H9 (cell line): ENCODE results near the gene SLC25A53. TPM values are rescaled to one million over a fixed set of nuclear protein-coding genes. Genes with fewer than 3 reads are reported as not detected.

Experiments used
- DNase-seq: peaks from one replicate; pipeline ENCODE4 v3.0.0-alpha.2; 2017
- H2AFZ ChIP-seq: one replicate; pipeline ENCODE4 v1.6.1; 2013; ENCODE audit warnings: mild to moderate bottlenecking, low read length, control low read depth, moderate library complexity
- H2AK5ac ChIP-seq: 2 replicates; pipeline ENCODE4 v1.6.1; 2013; ENCODE audit warnings: low read length, control low read depth, mixed read lengths; ENCODE audit not compliant: insufficient read length
- H2BK120ac ChIP-seq: one replicate; pipeline ENCODE4 v1.6.1; 2013; ENCODE audit warnings: low read depth, mild to moderate bottlenecking, low read length, control low read depth, inconsistent platforms; ENCODE audit not compliant: poor library complexity, severe bottlenecking
- H2BK12ac ChIP-seq: 2 replicates; pipeline ENCODE4 v1.6.1; 2013; ENCODE audit warnings: low read length, control low read depth, mixed read lengths, low read depth; ENCODE audit not compliant: insufficient read length
- H2BK15ac ChIP-seq: 2 replicates; pipeline ENCODE4 v1.6.1; 2013; ENCODE audit warnings: low read depth, low read length, control low read depth
- H2BK20ac ChIP-seq: one replicate; pipeline ENCODE4 v1.6.1; 2013; ENCODE audit warnings: low read depth, mild to moderate bottlenecking, low read length, control low read depth, inconsistent platforms; ENCODE audit not compliant: poor library complexity, severe bottlenecking
- H2BK5ac ChIP-seq: 2 replicates; pipeline ENCODE4 v1.6.1; 2013; ENCODE audit warnings: low read length, control low read depth, mixed read lengths; ENCODE audit not compliant: insufficient read length
- H3K14ac ChIP-seq: 2 replicates; pipeline ENCODE4 v1.6.1; 2013; ENCODE audit warnings: low read length, control low read depth; ENCODE audit not compliant: insufficient read depth
- H3K18ac ChIP-seq: 2 replicates; pipeline ENCODE4 v1.6.1; 2013; ENCODE audit warnings: low read depth, mild to moderate bottlenecking, mixed read lengths, low read length, control low read depth; ENCODE audit not compliant: insufficient read length
- H3K23ac ChIP-seq: 2 replicates; pipeline ENCODE4 v1.6.1; 2013; ENCODE audit warnings: low read length, control low read depth, mixed read lengths, low read depth; ENCODE audit not compliant: insufficient read length
- H3K23me2 ChIP-seq: 2 replicates; pipeline ENCODE4 v1.6.1; 2013; ENCODE audit warnings: low read depth, mild to moderate bottlenecking, mixed read lengths, low read length, control low read depth; ENCODE audit not compliant: insufficient read length, poor library complexity, severe bottlenecking
- H3K27ac ChIP-seq: 2 replicates; pipeline ENCODE4 v1.5.1; 2013; ENCODE audit warnings: low read length, control low read depth, mixed read lengths, low read depth; ENCODE audit not compliant: insufficient read length
- H3K27me3 ChIP-seq: 2 replicates; pipeline ENCODE4 v1.6.1; 2013; ENCODE audit warnings: low read length, control low read depth, inconsistent platforms; ENCODE audit not compliant: insufficient read depth
- H3K4ac ChIP-seq: 2 replicates; pipeline ENCODE4 v1.6.1; 2013; ENCODE audit warnings: low read depth, mild to moderate bottlenecking, control low read depth, inconsistent platforms, low read length, moderate library complexity
- H3K4me1 ChIP-seq: 2 replicates; pipeline ENCODE4 v1.6.1; 2013; ENCODE audit warnings: low read length, control low read depth, inconsistent platforms; ENCODE audit not compliant: insufficient read depth
- H3K4me2 ChIP-seq: 2 replicates; pipeline ENCODE4 v1.6.1; 2013; ENCODE audit warnings: low read length, control low read depth, mixed read lengths; ENCODE audit not compliant: insufficient read length, insufficient read depth
- H3K56ac ChIP-seq: 2 replicates; pipeline ENCODE4 v1.6.1; 2013; ENCODE audit warnings: low read depth, mild to moderate bottlenecking, mixed read lengths, low read length, control low read depth; ENCODE audit not compliant: insufficient read length
- H3K79me1 ChIP-seq: 2 replicates; pipeline ENCODE4 v1.6.1; 2013; ENCODE audit warnings: low read depth, mild to moderate bottlenecking, moderate library complexity, low read length, control low read depth, inconsistent platforms; ENCODE audit not compliant: insufficient read depth, poor library complexity, severe bottlenecking
- H3K79me2 ChIP-seq: 2 replicates; pipeline ENCODE4 v1.6.1; 2013; ENCODE audit warnings: low read length, control low read depth, inconsistent platforms; ENCODE audit not compliant: insufficient read depth
- H3K9ac ChIP-seq: 2 replicates; pipeline ENCODE4 v1.6.1; 2013; ENCODE audit warnings: low read length, control low read depth, mixed read lengths; ENCODE audit not compliant: insufficient read length; ENCODE audit errors: extremely low read depth
- H3K9me3 ChIP-seq: one replicate; pipeline ENCODE4 v1.6.1; 2013; ENCODE audit warnings: low read depth, low read length, inconsistent platforms; ENCODE audit not compliant: control insufficient read depth
- H3T11ph ChIP-seq: one replicate; pipeline ENCODE4 v1.6.1; 2013; ENCODE audit warnings: mild to moderate bottlenecking, low read length, control low read depth, inconsistent platforms
- H4K20me1 ChIP-seq: one replicate; pipeline ENCODE4 v1.6.1; 2013; ENCODE audit not compliant: control insufficient read depth, insufficient read length, insufficient read depth
- H4K5ac ChIP-seq: 2 replicates; pipeline ENCODE4 v1.6.1; 2013; ENCODE audit warnings: low read depth, mild to moderate bottlenecking, mixed read lengths, low read length, control low read depth; ENCODE audit not compliant: insufficient read length
- H4K8ac ChIP-seq: replicated peaks from 2 replicates; pipeline ENCODE4 v1.6.1; 2013; ENCODE audit warnings: low read length, control low read depth, mixed read lengths, low read depth; ENCODE audit not compliant: insufficient read length
- H4K91ac ChIP-seq: 2 replicates; pipeline ENCODE4 v1.6.1; 2013; ENCODE audit warnings: low read depth, mild to moderate bottlenecking, moderate library complexity, mixed read lengths, low read length, control low read depth; ENCODE audit not compliant: insufficient read length
- H3K27ac Mint-ChIP-seq, 3 experiments: 2 replicates in 2 of 3; 3 replicates in 1 of 3; pipeline ENCODE4 v1.8.0; 2020 to 2021; ENCODE audit warnings: mixed read lengths in 3 of 3, mild to moderate bottlenecking in 1 of 3, moderate library complexity in 1 of 3
- H3K27me3 Mint-ChIP-seq: 2 replicates; pipeline ENCODE4 v1.8.0; 2021; ENCODE audit warnings: low read depth, mild to moderate bottlenecking, moderate library complexity, mixed read lengths
- H3K36me3 Mint-ChIP-seq, 3 experiments: 2 replicates in 2 of 3; 3 replicates in 1 of 3; pipeline ENCODE4 v1.8.0; 2020 to 2021; ENCODE audit warnings: low read depth in 3 of 3, mixed read lengths in 3 of 3; ENCODE audit not compliant: insufficient read depth in 1 of 3
- H3K4me1 Mint-ChIP-seq, 2 experiments: 2 replicates each; pipeline ENCODE4 v1.8.0; 2020; ENCODE audit warnings: mixed read lengths in 2 of 2
- H3K4me3 Mint-ChIP-seq, 2 experiments: 2 replicates in 1 of 2; 3 replicates in 1 of 2; pipeline ENCODE4 v1.8.0; 2020 to 2021; ENCODE audit warnings: mild to moderate bottlenecking in 2 of 2, mixed read lengths in 2 of 2, moderate library complexity in 1 of 2
- H3K9me3 Mint-ChIP-seq, 2 experiments: 2 replicates in 1 of 2; 3 replicates in 1 of 2; pipeline ENCODE4 v1.8.0; 2020; ENCODE audit warnings: mild to moderate bottlenecking in 2 of 2, mixed read lengths in 2 of 2, moderate library complexity in 1 of 2
- CTCF ChIP-seq: fragments of 200-600 bp; sonication (generic); conservative IDR thresholded peaks from 3 replicates; pipeline ENCODE4 v1.8.0; 2021; ENCODE audit warnings: antibody characterized with exemption, mild to moderate bottlenecking
- WGBS: extraction: QIAGEN DNeasy Blood & Tissue Kit; methylation state at CpG from one replicate; pipeline ENCODE4 v1.1.7; 2013; ENCODE audit warnings: missing lambda C conversion rate, low lambda C conversion rate, mixed read lengths; ENCODE audit not compliant: insufficient read length; ENCODE audit errors: extremely low coverage; 5-methylcytosine and 5-hydroxymethylcytosine counted together
- total RNA-seq: library from RNA; stranded (reverse); gene quantifications from 2 replicates; pipeline ENCODE4 v1.2.1, GENCODE V29; 2021

The SLC25A53 gene
- total RNA-seq, 1 experiment from 2014 or later, result 1.6 TPM

DNA sequence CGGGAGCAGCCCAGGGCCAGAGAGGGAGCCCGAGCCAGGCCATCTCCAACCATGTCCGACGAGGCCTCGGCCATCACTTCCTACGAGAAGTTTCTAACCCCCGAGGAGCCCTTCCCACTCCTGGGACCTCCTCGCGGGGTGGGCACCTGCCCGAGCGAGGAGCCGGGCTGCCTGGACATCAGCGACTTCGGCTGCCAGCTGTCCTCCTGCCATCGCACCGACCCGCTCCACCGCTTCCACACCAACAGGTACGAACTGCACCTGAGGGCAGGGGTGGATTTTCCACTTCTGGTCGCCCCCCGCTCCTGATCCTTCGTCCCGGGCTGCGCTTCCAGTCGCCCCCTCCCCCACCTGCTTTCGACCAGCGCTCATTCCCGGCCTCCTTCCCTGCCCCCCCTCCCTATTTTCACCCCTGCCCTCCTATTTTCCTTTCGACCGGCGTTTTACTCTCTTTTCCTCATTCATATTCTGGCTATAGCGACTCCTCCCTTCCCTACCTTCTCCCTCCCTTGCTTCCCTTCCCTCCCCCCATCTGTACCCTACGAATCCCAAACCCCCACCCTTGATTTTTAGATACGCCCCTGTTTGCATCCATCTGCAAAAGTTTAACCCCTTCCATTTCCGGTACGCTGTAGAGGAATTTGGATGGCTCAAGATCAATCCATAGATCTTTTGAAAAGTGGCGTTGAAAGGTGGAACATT, 10.1 kb upstream of the SLC25A53 start:
- no peak overlapping the region; the same call in 1 of the 2 replicates for H2BK15ac ChIP-seq
- H3K27me3 ChIP-seq, result no peaks in the 10 kb centered on the region
- no peaks in the 10 kb centered on the region for H3K4me1 ChIP-seq
- peak overlapping the region; percentile 53 for H3K9ac ChIP-seq
- peak overlapping the region; percentile 62 for H3K4me2 ChIP-seq
- DNase-seq, result no peak
- no peak overlapping the region for H2BK120ac ChIP-seq
- H3K27me3 Mint-ChIP-seq, result no peaks in the 10 kb centered on the region; the same call in 1 of the 2 replicates
- no peaks in the 10 kb centered on the region for H4K20me1 ChIP-seq
- no peak overlapping the region for H4K5ac ChIP-seq
- no peak overlapping the region for H4K8ac ChIP-seq
- H3T11ph ChIP-seq, result no peak overlapping the region
- peaks cover 0 to 7% (median 6%) of the 10 kb centered on the region in 3 experiments; a peak in 3 of 7 replicates for H3K36me3 Mint-ChIP-seq
- no peak for TF ChIP-seq CTCF
- H3K23ac ChIP-seq, result no peak overlapping the region
- peak overlapping the region; percentile 72 to 89 for H3K4me3 Mint-ChIP-seq
- no peak overlapping the region for H3K14ac ChIP-seq
- H3K4ac ChIP-seq, result no peak overlapping the region
- H3K56ac ChIP-seq, result no peak overlapping the region
- peaks cover 9 to 18% of the 10 kb centered on the region in 2 experiments; a peak in 3 of 4 replicates for H3K4me1 Mint-ChIP-seq
- H2AK5ac ChIP-seq, result no peak overlapping the region
- no peaks in the 10 kb centered on the region for H3K79me1 ChIP-seq
- peaks cover 4% of the 10 kb centered on the region for H3K23me2 ChIP-seq
- no peak overlapping the region for H3K27ac ChIP-seq
- peaks cover 0 to 66% of the 10 kb centered on the region in 2 experiments; a peak in 2 of 5 replicates for H3K9me3 Mint-ChIP-seq
- no peak overlapping the region for H4K91ac ChIP-seq
- no peaks in the 10 kb centered on the region; the same call in 1 of the 2 replicates for H3K79me2 ChIP-seq
- H3K18ac ChIP-seq, result no peak overlapping the region
- H2AFZ ChIP-seq, result no peak overlapping the region
- H3K27ac Mint-ChIP-seq, result no peak overlapping the region
- H2BK20ac ChIP-seq, result no peak overlapping the region
- WGBS, result no CpG with 5 or more reads among the region's 37 CpGs
- H3K9me3 ChIP-seq, result peaks cover 6% of the 10 kb centered on the region
- no peak overlapping the region for H2BK5ac ChIP-seq
- H2BK12ac ChIP-seq, result no peak overlapping the region
